Common myeloid progenitor, CD34-positive (primary cell): Measurements from ENCODE around the gene PM20D1.
A peak's percentile ranks its signal among the peaks of the same experiment; 100 is the strongest.

Source experiments
- CTCF ChIA-PET: fragments of 350-600 bp; sonication (Branson Sonifier 250); formaldehyde crosslinking; loops from one replicate; lab custom pipeline; 2021; ENCODE audit warnings: antibody characterized with exemption; lab: Charles Lee
- POLR2A ChIA-PET: fragments of 350-600 bp; sonication (Branson Sonifier 250); formaldehyde crosslinking; loops from one replicate; lab custom pipeline; 2021; ENCODE audit warnings: antibody characterized with exemption; lab: Charles Lee
- DNase-seq, 3 donors: peaks; one replicate each; pipeline versions ENCODE4 v3.0.0 to v3.0.0-alpha.2; 2013
- H3K27ac ChIP-seq, 2 experiments: 1 replicate in 1 of 2; 2 replicates in 1 of 2; pipeline ENCODE4 v1.7.0; 2013; ENCODE audit warnings: inconsistent platforms in 2 of 2, low read length in 2 of 2, mild to moderate bottlenecking in 2 of 2, low read depth in 1 of 2, moderate library complexity in 1 of 2; ENCODE audit not compliant: severe bottlenecking in 2 of 2, insufficient read depth in 1 of 2, poor library complexity in 1 of 2
- H3K27me3 ChIP-seq, 5 experiments: replicated peaks in 2 of 5; 1 replicate in 3 of 5; 2 replicates in 2 of 5; pipeline versions ENCODE4 v1.6.1 to v1.7.0; 2013; ENCODE audit warnings: low read length in 4 of 5, mild to moderate bottlenecking in 2 of 5, moderate library complexity in 2 of 5, inconsistent platforms in 1 of 5; ENCODE audit not compliant: insufficient read depth in 5 of 5, control insufficient read depth in 4 of 5
- H3K36me3 ChIP-seq, 4 experiments: 1 replicate in 2 of 4; 2 replicates in 2 of 4; pipeline versions ENCODE4 v1.6.1 to v1.7.0; 2013; ENCODE audit warnings: low read length in 3 of 4, control low read depth in 1 of 4, mild to moderate bottlenecking in 1 of 4; ENCODE audit not compliant: control insufficient read depth in 4 of 4, insufficient read depth in 4 of 4
- H3K4me1 ChIP-seq, 4 experiments: 1 replicate in 3 of 4; 2 replicates in 1 of 4; pipeline versions ENCODE4 v1.6.1 to v1.7.1; 2013; ENCODE audit warnings: low read length in 3 of 4, mild to moderate bottlenecking in 3 of 4, control low read depth in 1 of 4, inconsistent platforms in 1 of 4, moderate library complexity in 1 of 4; ENCODE audit not compliant: control insufficient read depth in 4 of 4, insufficient read depth in 4 of 4; ENCODE audit errors: control extremely low read depth in 1 of 4
- H3K4me3 ChIP-seq, 7 experiments: 1 replicate in 4 of 7; 2 replicates in 3 of 7; pipeline versions ENCODE4 v1.5.1 to v1.7.0; 2013; ENCODE audit warnings: mild to moderate bottlenecking in 7 of 7, low read length in 6 of 7, moderate library complexity in 6 of 7, inconsistent platforms in 2 of 7, low read depth in 2 of 7, control low read depth in 1 of 7; ENCODE audit not compliant: insufficient read depth in 4 of 7, control insufficient read depth in 1 of 7; ENCODE audit errors: extremely low read depth in 1 of 7
- H3K9me3 ChIP-seq, 5 experiments: 1 replicate in 4 of 5; 2 replicates in 1 of 5; pipeline versions ENCODE4 v1.6.1 to v1.7.1; 2013; ENCODE audit warnings: low read length in 4 of 5, mild to moderate bottlenecking in 2 of 5, inconsistent platforms in 1 of 5, low read depth in 1 of 5, moderate library complexity in 1 of 5; ENCODE audit not compliant: control insufficient read depth in 4 of 5, insufficient read depth in 2 of 5; ENCODE audit errors: control extremely low read depth in 1 of 5
- WGBS: methylation state at CpG from one replicate; pipeline ENCODE4 v1.1.5; 2013; ENCODE audit not compliant: insufficient coverage; 5-methylcytosine and 5-hydroxymethylcytosine counted together

Gene PM20D1

GRCh38 chr1:205809942-205810345 is 40.0 kb downstream of the PM20D1 start:
- Histone ChIP-seq H3K27ac (no peak overlapping the region), H3K4me3 (no peak overlapping the region), H3K27me3 (peaks cover 0 to 12% (median 0%) of the 10 kb centered on the region in 5 experiments), H3K4me1 (peaks cover 0 to 30% (median 18%) of the 10 kb centered on the region in 4 experiments), H3K36me3 (peaks cover 0 to 9% (median 6%) of the 10 kb centered on the region in 4 experiments), H3K9me3 (no peaks in the 10 kb centered on the region)
- ChIA-PET POLR2A (no interaction called here), CTCF (interaction anchor here (0.7 to 1.6 kb wide), 4 partner anchors 17 to 168 kb away, joined by 3 to 6 read pairs (median 4); no protein-coding TSS in a partner anchor)
- DNase-seq = no peak
- 97% methylated on average over 11 of the region's 14 CpGs for WGBS

GRCh38 chr1:205809469-205809868 is 40.5 kb downstream of the PM20D1 start:
- Histone ChIP-seq H3K4me1 (peaks cover 0 to 30% (median 18%) of the 10 kb centered on the region in 4 experiments), H3K27ac (no peak overlapping the region), H3K4me3 (no peak overlapping the region), H3K9me3 (no peaks in the 10 kb centered on the region), H3K27me3 (peaks cover 0 to 9% (median 0%) of the 10 kb centered on the region in 5 experiments), H3K36me3 (peaks cover 0 to 9% (median 6%) of the 10 kb centered on the region in 4 experiments)
- DNase-seq = no peak
- 90% methylated on average over 2 of the region's 3 CpGs for WGBS
- ChIA-PET CTCF (interaction anchor here (1.6 kb wide), 1 partner anchor 168 kb away, joined by 3 read pairs; no protein-coding TSS in a partner anchor), POLR2A (no interaction called here)

GRCh38 chr1:205805082-205805711 is 44.7 kb downstream of the PM20D1 start:
- 74% methylated on average over 4 of the region's 5 CpGs for WGBS
- Histone ChIP-seq H3K36me3 (peaks cover 0 to 14% (median 6%) of the 10 kb centered on the region in 4 experiments), H3K4me1 (peaks cover 0 to 8% (median 0%) of the 10 kb centered on the region in 4 experiments), H3K9me3 (no peaks in the 10 kb centered on the region), H3K27ac (no peak overlapping the region), H3K27me3 (no peaks in the 10 kb centered on the region), H3K4me3 (no peak overlapping the region)
- peak in 1 of 3 donors; percentile 9 for DNase-seq
- ChIA-PET CTCF (interaction anchor here (0.7 to 3.2 kb wide), 6 partner anchors 10 to 172 kb away, joined by 3 to 23 read pairs (median 10); no protein-coding TSS in a partner anchor), POLR2A (no interaction called here)

GRCh38 chr1:205804605-205805004 is 45.3 kb downstream of the PM20D1 start:
- no peak for DNase-seq
- no peak overlapping the region for H3K27ac ChIP-seq
- H3K27me3 ChIP-seq = no peaks in the 10 kb centered on the region
- H3K36me3 ChIP-seq = peaks cover 0 to 15% (median 6%) of the 10 kb centered on the region in 4 experiments
- peaks cover 0 to 8% (median 0%) of the 10 kb centered on the region in 4 experiments for H3K4me1 ChIP-seq
- WGBS = 100% methylated on average over 1 of the region's 2 CpGs
- POLR2A ChIA-PET = no interaction called here
- CTCF ChIA-PET = interaction anchor here (0.7 to 3.2 kb wide), 5 partner anchors 10 to 173 kb away, joined by 3 to 23 read pairs (median 10); no protein-coding TSS in a partner anchor
- H3K9me3 ChIP-seq = no peaks in the 10 kb centered on the region
- no peak overlapping the region for H3K4me3 ChIP-seq

GRCh38 chr1:205803986-205804385 is 45.9 kb downstream of the PM20D1 start:
- Histone ChIP-seq H3K27me3 (no peaks in the 10 kb centered on the region), H3K36me3 (peaks cover 2 to 17% (median 8%) of the 10 kb centered on the region in 4 experiments), H3K27ac (no peak overlapping the region), H3K4me1 (peaks cover 0 to 8% (median 0%) of the 10 kb centered on the region in 4 experiments), H3K9me3 (no peaks in the 10 kb centered on the region), H3K4me3 (no peak overlapping the region)
- WGBS = 67% methylated on average over 1 of the region's 4 CpGs
- DNase-seq = no peak
- POLR2A ChIA-PET = no interaction called here
- CTCF ChIA-PET = interaction anchor here (1.6 to 3.2 kb wide), 4 partner anchors 9 to 173 kb away, joined by 10 to 23 read pairs (median 10); no protein-coding TSS in a partner anchor

- ChIA-PET POLR2A (no interaction called here), CTCF (interaction anchor here (0.9 to 1.7 kb wide), 2 partner anchors 11 to 175 kb away, joined by 3 to 6 read pairs; no protein-coding TSS in a partner anchor)
- Histone ChIP-seq H3K27me3 (no peaks in the 10 kb centered on the region), H3K4me1 (peaks cover 0 to 8% (median 0%) of the 10 kb centered on the region in 4 experiments), H3K27ac (no peak overlapping the region), H3K9me3 (no peaks in the 10 kb centered on the region), H3K4me3 (no peak overlapping the region), H3K36me3 (peaks cover 2 to 36% (median 16%) of the 10 kb centered on the region in 4 experiments)
- DNase-seq = no peak
- 94% methylated on average over 4 of the region's 8 CpGs for WGBS
These were observed 47.9 kb downstream of the PM20D1 start for GRCh38 chr1:205802060-205802459.
